IMR-90 (cell line): ENCODE measurements around the gene AGBL1.

Source experiments
- ELK1 ChIP-seq: fragments of 150-350 bp; IDR thresholded peaks from 2 replicates; pipeline ENCODE4 v1.6.1; 2016; ENCODE audit warnings: low read depth, mild to moderate bottlenecking, low read length, moderate library complexity, borderline replicate concordance
- POLR2A ChIP-seq: IDR thresholded peaks from 2 replicates; pipeline ENCODE4 v1.6.1; 2012; ENCODE audit warnings: mild to moderate bottlenecking, low read depth, low read length
- RAD21 ChIP-seq: IDR thresholded peaks from 2 replicates; pipeline ENCODE4 v1.6.1; 2012; ENCODE audit warnings: low read length, improper control_type of control experiment
- RCOR1 ChIP-seq: IDR thresholded peaks from 2 replicates; pipeline ENCODE4 v1.6.1; 2012; ENCODE audit warnings: mild to moderate bottlenecking, low read length, improper control_type of control experiment; ENCODE audit not compliant: insufficient replicate concordance
- TF ChIP-seq, protein P1 (sequence below): conservative IDR thresholded peaks from 2 replicates; pipeline ENCODE4 v1.5.1; 2012; ENCODE audit warnings: mild to moderate bottlenecking, low read depth, low read length, improper control_type of control experiment

DNA sequence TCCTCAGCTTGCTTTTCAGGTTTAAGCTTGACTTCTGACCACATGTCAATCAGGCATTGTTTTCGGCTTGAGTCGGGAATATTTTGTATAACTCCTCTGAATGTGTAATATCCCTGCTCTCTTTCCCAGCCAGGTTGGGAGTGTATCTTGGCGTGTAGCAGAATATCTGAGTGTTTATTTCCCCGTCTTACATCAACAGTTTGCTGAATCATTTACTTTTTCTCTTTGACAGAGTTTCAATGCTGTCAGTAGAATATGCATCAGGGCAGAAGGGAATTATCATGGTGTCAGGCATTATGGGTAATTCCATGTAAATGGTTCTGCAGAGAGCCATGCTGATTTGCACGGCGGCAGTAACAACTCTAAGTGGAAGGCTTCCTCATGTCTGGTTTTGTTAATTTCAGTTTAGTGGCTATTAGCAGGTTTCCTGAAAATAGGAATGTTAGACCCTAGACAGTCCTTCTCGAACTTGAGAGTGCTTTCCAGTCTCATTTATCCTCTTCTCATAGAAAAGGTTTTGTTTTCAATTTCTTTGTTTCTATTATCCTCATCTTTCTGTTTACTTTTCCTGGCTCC is 566.3 kb downstream of the AGBL1 start:
- TF ChIP-seq, protein P1, sequence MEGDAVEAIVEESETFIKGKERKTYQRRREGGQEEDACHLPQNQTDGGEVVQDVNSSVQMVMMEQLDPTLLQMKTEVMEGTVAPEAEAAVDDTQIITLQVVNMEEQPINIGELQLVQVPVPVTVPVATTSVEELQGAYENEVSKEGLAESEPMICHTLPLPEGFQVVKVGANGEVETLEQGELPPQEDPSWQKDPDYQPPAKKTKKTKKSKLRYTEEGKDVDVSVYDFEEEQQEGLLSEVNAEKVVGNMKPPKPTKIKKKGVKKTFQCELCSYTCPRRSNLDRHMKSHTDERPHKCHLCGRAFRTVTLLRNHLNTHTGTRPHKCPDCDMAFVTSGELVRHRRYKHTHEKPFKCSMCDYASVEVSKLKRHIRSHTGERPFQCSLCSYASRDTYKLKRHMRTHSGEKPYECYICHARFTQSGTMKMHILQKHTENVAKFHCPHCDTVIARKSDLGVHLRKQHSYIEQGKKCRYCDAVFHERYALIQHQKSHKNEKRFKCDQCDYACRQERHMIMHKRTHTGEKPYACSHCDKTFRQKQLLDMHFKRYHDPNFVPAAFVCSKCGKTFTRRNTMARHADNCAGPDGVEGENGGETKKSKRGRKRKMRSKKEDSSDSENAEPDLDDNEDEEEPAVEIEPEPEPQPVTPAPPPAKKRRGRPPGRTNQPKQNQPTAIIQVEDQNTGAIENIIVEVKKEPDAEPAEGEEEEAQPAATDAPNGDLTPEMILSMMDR, result no peak
- no peak for TF ChIP-seq RAD21
- no peak for TF ChIP-seq RCOR1
- TF ChIP-seq POLR2A, result no peak
- TF ChIP-seq ELK1, result no peak
